Activated T-helper 9 cell treated with anti-CD3 and anti-CD28 coated beads, Interleukin-2, amount 50 U/mL, for 16 hours (primary cell): ENCODE measurements around the gene CYB5RL.
"Not testable (repeated sequence)": the region's sequence is repeated elsewhere in the genome, so short reads cannot be mapped to it uniquely, and the experiment has no call there.

ENCODE experiments used
- DNase-seq: peaks from one replicate; pipeline ENCODE4 v3.0.0-alpha.2; 2020; ENCODE audit warnings: low read depth

Gene CYB5RL, protein sequence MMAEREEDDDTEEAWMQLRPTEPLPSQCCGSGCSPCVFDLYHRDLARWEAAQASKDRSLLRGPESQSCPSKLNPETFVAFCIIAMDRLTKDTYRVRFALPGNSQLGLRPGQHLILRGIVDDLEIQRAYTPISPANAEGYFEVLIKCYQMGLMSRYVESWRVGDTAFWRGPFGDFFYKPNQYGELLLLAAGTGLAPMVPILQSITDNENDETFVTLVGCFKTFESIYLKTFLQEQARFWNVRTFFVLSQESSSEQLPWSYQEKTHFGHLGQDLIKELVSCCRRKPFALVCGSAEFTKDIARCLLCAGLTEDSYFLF

DNA sequence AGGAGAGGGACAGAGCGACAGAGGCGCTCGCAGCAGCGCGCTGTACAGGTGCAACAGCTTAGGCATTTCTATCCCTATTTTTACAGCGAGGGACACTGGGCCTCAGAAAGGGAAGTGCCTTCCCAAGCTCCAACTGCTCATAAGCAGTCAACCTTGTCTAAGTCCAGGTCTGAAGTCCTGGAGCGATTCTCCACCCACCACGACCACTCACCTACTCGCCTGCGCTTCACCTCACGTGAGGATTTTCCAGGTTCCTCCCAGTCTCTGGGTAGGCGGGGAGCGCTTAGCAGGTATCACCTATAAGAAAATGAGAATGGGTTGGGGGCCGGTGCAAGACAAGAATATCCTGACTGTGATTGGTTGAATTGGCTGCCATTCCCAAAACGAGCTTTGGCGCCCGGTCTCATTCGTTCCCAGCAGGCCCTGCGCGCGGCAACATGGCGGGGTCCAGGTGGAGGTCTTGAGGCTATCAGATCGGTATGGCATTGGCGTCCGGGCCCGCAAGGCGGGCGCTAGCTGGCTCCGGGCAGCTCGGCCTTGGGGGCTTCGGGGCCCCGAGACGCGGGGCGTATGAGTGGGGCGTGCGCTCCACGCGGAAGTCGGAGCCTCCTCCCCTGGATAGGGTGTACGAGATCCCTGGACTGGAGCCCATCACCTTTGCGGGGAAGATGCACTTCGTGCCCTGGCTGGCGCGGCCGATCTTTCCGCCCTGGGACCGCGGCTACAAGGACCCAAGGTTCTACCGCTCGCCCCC, at the start of gene CYB5RL, which contains the start of gene MRPL37:
TSS of gene CYB5RL (minus strand) at position 266 of the 754 bp plus-strand sequence. CDS start 4,414 bp downstream, outside the sequence.
TSS of gene MRPL37 (plus strand) at position 403 of the 754 bp plus-strand sequence. CDS start at position 480, 77 bp downstream.
- DNase-seq: peak; percentile 82

- DNase-seq: no peak
Measured at GRCh38 chr1:54248966-54249365, 49.1 kb upstream of the CYB5RL start.

DNA sequence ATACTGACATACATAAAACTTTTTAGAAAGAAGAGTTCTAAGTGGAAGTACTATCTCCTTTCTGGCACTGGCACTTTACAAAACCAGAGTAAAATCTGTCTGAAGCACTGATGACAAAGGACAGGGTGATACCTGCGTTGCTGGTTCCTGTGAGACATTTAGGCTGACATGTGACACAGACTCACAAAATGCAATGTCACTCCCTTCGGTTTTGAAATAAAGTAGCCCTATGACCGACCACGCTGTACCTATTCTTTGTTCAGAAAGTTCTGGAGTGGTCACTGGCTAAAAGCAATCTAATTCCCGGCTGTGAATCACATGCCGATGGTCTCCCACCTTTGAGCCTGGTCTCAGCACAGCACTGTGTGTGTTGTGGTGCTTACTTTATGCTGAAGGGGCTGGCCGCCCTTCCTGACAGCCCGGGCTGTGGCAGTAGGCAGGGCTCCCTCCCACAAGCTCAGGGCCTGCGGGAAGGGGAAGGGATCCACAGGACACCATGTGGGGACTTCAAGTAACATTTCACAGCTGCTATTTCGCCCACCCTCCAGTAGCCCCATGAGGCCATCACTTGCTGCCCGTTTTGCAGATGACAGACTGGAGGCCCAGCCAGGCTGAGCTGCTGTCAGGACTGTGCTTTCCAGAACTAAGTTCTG, 48.2 kb upstream of the CYB5RL start:
- no peak for DNase-seq

DNA sequence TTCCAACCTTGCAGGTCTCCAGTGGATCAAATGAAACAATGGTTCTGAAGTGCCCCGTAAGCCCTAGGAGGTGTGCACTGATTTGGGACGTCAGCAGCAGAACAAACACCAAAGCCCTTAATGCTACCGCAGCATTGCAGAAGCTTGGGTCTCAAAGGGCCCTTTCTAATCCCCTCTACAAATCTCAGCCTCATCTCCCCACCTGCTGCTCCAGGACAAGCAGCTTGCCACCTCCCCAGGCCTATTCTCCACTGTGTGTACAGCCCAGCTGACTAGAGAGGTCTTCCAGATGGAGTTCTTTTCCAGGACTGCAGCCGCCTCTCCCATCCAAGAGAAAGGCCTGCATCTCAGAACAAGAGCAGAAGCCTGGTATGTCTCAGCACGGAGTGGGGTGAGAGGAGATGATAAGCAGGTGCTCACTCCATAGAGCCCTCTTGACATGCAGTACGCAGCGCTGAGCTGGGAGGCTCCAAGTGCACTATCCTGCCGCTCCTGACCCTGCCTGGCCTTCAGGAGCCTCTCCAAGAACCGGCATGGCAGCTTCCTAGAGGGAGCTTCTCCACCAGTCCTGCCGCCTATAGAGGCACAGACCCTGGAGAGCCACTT, 46.4 kb upstream of the CYB5RL start:
- DNase-seq: no peak

DNA sequence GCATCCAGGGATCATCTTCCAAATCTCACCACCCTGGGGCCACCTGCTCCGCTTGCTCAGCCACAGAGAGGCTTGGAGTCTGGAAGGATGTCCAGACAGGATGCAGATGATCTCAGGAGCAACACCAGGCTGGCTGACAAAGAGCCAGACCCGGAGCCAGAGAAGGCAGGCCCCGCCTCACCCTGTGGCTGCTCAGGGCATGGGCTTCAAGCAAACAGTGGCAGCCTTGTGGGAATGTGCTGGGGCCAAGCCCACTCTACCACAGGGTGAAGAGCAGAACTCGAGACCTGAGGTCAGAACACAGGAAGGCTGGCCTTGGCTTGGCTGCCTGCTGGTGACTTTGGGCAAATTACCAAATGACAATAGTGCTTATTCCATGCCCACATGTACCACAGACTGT, 45.7 kb upstream of the CYB5RL start:
- no peak for DNase-seq

DNA sequence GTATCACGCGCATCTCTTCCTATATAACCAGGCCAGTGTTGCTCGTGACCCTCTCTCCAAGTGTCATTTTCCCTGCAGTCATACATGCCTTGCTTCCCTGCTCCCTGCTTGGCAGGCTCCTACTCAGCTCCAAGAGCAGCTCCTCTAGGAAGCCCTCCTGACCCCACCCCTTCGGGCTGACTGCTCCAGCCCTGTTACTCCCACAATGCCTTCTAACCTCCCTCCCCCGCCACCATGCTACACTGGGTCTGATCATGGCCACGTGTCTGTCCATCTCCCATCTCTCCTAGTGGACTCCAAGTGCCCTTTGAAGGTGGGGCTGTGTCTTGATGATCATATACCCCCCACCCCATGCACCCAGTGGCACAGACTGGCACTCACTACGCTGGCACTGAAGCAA, 44.8 kb upstream of the CYB5RL start:
- no peak for DNase-seq

DNA sequence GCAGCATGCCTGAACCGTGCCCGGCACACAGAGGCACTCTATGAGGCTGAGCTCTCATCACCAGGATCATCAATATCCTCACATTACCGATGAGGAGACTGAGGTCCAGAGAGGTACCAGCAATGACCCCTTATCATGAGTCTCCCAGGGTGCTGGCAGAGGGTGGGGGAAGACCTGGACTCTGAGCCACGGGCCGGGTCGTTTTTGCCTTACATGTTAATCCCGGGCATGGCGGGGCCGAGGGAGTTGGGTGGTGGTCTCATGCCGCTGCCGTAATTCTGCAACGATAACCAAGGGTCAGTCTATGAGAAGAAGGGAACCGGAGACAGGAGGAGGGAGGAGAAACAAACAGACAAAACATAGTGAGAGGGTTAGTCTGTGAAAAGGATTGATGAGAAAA, 43.2 kb upstream of the CYB5RL start:
- DNase-seq: no peak

GRCh38 chr1:54241364-54241763, 41.5 kb upstream of the CYB5RL start:
- no peak for DNase-seq

DNA sequence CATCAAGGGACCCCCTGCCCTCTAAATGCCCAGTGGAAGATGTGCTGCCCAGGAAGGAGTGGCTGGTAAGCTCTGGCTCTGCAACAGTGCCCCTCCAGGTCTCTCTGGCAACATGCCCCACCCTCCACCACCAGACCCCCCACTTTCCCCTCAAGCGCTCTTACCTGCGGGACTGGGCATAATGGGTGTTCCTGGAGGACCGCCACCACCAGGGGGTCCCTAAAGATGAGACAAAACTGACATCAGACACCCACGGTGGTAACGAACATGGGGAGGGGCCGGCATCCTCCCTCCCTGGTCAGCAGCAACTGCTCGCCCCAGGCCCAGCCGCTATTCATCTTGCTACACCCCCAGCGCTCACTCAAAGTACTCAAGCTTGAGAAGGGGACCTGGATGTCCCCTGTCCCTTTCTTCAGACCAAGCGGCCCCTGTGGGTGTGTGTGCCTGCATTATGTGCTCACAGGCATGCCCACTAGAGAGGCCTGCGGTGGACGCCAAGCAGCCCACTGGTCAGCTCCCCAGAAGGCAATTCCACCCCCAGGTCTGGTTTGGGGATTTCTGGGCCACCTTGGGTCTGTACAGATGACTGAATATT, 41.0 kb upstream of the CYB5RL start:
- no peak for DNase-seq

GRCh38 chr1:54239631-54240031, 39.8 kb upstream of the CYB5RL start:
- DNase-seq: no peak

DNA sequence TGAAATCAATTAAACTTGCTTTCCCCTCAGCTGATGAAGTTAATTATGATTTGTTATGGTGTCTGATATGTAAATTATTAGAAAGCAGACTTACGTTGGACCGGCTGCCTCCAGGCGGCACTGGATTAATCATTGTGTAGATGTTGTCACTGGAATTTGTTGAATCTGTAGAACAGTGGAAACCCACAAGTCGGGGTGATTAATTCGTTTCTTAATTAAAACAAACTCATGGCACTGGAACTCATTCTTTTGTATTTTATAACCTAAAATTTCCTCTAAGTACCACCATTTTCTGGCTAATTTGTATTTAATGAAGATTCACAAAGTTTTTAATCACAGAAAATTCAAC, 39.2 kb upstream of the CYB5RL start:
- DNase-seq: no peak

DNA sequence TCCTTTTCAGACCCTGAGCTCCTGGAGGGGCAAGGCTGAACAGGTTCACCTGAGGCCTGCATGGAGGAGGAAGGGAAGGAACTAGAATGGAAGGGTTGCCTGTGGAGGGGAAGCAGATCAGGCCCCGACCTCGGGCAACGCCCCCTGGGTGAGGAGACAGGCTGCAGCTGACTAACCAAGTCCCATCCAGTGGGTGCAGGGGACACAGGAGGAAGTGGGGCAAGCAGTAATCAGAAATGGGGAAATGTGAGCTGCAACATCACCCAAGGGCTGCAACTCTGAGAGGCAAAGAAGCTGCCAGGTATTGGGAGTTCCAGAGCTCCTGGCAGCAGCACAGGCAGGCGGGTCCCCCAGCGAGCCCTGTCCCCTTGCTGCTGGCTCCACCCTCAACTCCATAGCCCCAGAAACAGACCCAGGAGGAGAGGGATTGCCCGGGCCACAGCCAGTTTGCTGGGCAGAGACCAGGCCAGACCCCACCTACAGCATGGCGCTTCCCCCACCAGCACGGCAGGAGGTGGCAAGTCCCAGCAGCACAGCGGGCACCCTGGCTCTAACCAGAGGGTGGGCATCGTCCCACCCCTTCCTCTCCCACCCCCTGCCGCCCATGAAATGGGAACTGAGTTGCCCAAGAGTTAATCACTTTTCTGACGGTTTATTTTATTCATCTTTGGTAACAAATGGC, 38.7 kb upstream of the CYB5RL start:
- DNase-seq: no peak

- DNase-seq: no peak
Measured at GRCh38 chr1:54237586-54237985, 37.8 kb upstream of the CYB5RL start.

GRCh38 chr1:54234284-54234683, 34.5 kb upstream of the CYB5RL start:
- DNase-seq: no peak

- not testable (repeated sequence) for DNase-seq
Measured at GRCh38 chr1:54233196-54233595, 33.4 kb upstream of the CYB5RL start.

GRCh38 chr1:54230507-54231339, 30.9 kb upstream of the CYB5RL start:
- DNase-seq: peak; percentile 35

- DNase-seq: peak; percentile 12
Measured at GRCh38 chr1:54229281-54229891, 29.6 kb upstream of the CYB5RL start.

GRCh38 chr1:54228638-54229079, 28.8 kb upstream of the CYB5RL start:
- DNase-seq: no peak

GRCh38 chr1:54227891-54228310, 28.1 kb upstream of the CYB5RL start:
- no peak for DNase-seq

GRCh38 chr1:54227091-54227602, 27.3 kb upstream of the CYB5RL start:
- no peak for DNase-seq
